Stimulated activated CD8-positive, alpha-beta memory T cell treated with anti-CD3 and anti-CD28 coated beads, Interleukin-15, amount 100 ng/mL, for 24 hours (primary cell): Measurements from ENCODE around the gene P4HB.

Experiments used
- DNase-seq: peaks from one replicate; pipeline ENCODE4 v3.0.0-alpha.2; 2020; ENCODE audit warnings: low read depth

The P4HB gene

GRCh38 chr17:81831563-81831956, 28.8 kb downstream of the P4HB start:
- DNase-seq, result no peak

GRCh38 chr17:81829858-81830257, 30.5 kb downstream of the P4HB start:
- no peak for DNase-seq

- DNase-seq, result no peak
Measured at GRCh38 chr17:81828656-81829055, 31.7 kb downstream of the P4HB start.

GRCh38 chr17:81825841-81826466, 34.4 kb downstream of the P4HB start:
- DNase-seq, result no peak

GRCh38 chr17:81824595-81824994, 35.7 kb downstream of the P4HB start:
- DNase-seq, result no peak

GRCh38 chr17:81823820-81824550, 36.4 kb downstream of the P4HB start:
- DNase-seq, result no peak

GRCh38 chr17:81822996-81823819, 37.1 kb downstream of the P4HB start:
- DNase-seq, result no peak

GRCh38 chr17:81822312-81822637, 38.1 kb downstream of the P4HB start:
- no peak for DNase-seq

- no peak for DNase-seq
Measured at GRCh38 chr17:81821603-81822311, 38.6 kb downstream of the P4HB start.

GRCh38 chr17:81821147-81821546, 39.2 kb downstream of the P4HB start:
- no peak for DNase-seq

GRCh38 chr17:81819708-81820107, 40.6 kb downstream of the P4HB start:
- no peak for DNase-seq

- no peak for DNase-seq
Measured at GRCh38 chr17:81817758-81818147, 42.6 kb downstream of the P4HB start.

- no peak for DNase-seq
Measured at GRCh38 chr17:81815646-81815986, 44.7 kb downstream of the P4HB start.

GRCh38 chr17:81814748-81815645, 45.3 kb downstream of the P4HB start:
- DNase-seq, result no peak

- no peak for DNase-seq
Measured at GRCh38 chr17:81813861-81814683, 46.3 kb downstream of the P4HB start.

- DNase-seq, result no peak
Measured at GRCh38 chr17:81813371-81813684, 47.0 kb downstream of the P4HB start.

GRCh38 chr17:81812571-81813370, 47.6 kb downstream of the P4HB start:
- DNase-seq, result no peak

GRCh38 chr17:81811705-81812570, 48.4 kb downstream of the P4HB start:
- no peak for DNase-seq
